Loucy (cell line): ENCODE measurements around the gene FOXK1.

Source experiments
- H2AFZ ChIP-seq: fragments of 200-600 bp; sonication (generic); 2 replicates; pipeline ENCODE4 v1.6.0; 2016; ENCODE audit warnings: antibody characterized with exemption, mild to moderate bottlenecking, low read length, moderate library complexity
- H3F3A ChIP-seq: fragments of 200-600 bp; 2 replicates; pipeline ENCODE4 v1.6.0; 2016; ENCODE audit warnings: antibody characterized with exemption, low read depth, mild to moderate bottlenecking
- H3K27me3 ChIP-seq: fragments of 200-600 bp; sonication (generic); 2 replicates; pipeline ENCODE4 v1.6.1; 2014; ENCODE audit warnings: low read length, mild to moderate bottlenecking; ENCODE audit not compliant: insufficient read depth, poor library complexity, severe bottlenecking
- H3K36me3 ChIP-seq: fragments of 200-600 bp; sonication (generic); 2 replicates; pipeline ENCODE4 v1.6.1; 2016; ENCODE audit warnings: low read length; ENCODE audit not compliant: insufficient read depth
- H3K4me1 ChIP-seq: fragments of 200-600 bp; sonication (generic); 2 replicates; pipeline ENCODE4 v1.5.1; 2014; ENCODE audit warnings: low read length, mild to moderate bottlenecking; ENCODE audit not compliant: insufficient read depth, poor library complexity, severe bottlenecking
- H3K4me2 ChIP-seq: fragments of 200-600 bp; sonication (generic); 2 replicates; pipeline ENCODE4 v1.6.0; 2014; ENCODE audit warnings: antibody characterized with exemption, low read length, low read depth, mild to moderate bottlenecking; ENCODE audit not compliant: poor library complexity, severe bottlenecking
- H3K4me3 ChIP-seq: fragments of 200-600 bp; sonication (generic); 2 replicates; pipeline ENCODE4 v1.5.1; 2014; ENCODE audit warnings: low read length, mild to moderate bottlenecking, mixed read lengths; ENCODE audit not compliant: poor library complexity, severe bottlenecking
- H3K79me2 ChIP-seq: fragments of 200-600 bp; sonication (generic); 2 replicates; pipeline ENCODE4 v1.6.1; 2014; ENCODE audit warnings: low read length; ENCODE audit not compliant: insufficient read depth
- H3K9ac ChIP-seq: fragments of 200-600 bp; sonication (generic); 2 replicates; pipeline ENCODE4 v1.6.0; 2014; ENCODE audit warnings: mild to moderate bottlenecking, low read depth, low read length, moderate library complexity; ENCODE audit not compliant: poor library complexity, severe bottlenecking
- H3K9me2 ChIP-seq: fragments of 200-600 bp; sonication (generic); replicated peaks from 2 replicates; pipeline ENCODE4 v1.6.1; 2016; ENCODE audit warnings: low read depth, low read length, mixed read lengths
- H3K9me3 ChIP-seq: fragments of 200-600 bp; sonication (generic); 2 replicates; pipeline ENCODE4 v1.6.1; 2014; ENCODE audit warnings: mild to moderate bottlenecking, antibody characterized with exemption, low read length, low read depth; ENCODE audit not compliant: insufficient read depth
- H4K20me1 ChIP-seq: fragments of 200-600 bp; sonication (generic); 2 replicates; pipeline ENCODE4 v1.6.0; 2014; ENCODE audit warnings: antibody characterized with exemption, low read length, mild to moderate bottlenecking; ENCODE audit not compliant: insufficient read depth, poor library complexity, severe bottlenecking
- CTCF ChIP-seq: fragments of 200-600 bp; sonication (generic); conservative IDR thresholded peaks from 2 replicates; pipeline ENCODE4 v1.5.1; 2014; ENCODE audit warnings: mild to moderate bottlenecking, antibody characterized with exemption, low read length
- EZH2phosphoT487 ChIP-seq: fragments of 200-600 bp; IDR thresholded peaks from 2 replicates; pipeline ENCODE4 v1.6.1; 2018; ENCODE audit warnings: antibody characterized with exemption, mild to moderate bottlenecking, moderate library complexity, borderline replicate concordance

The FOXK1 gene

DNA sequence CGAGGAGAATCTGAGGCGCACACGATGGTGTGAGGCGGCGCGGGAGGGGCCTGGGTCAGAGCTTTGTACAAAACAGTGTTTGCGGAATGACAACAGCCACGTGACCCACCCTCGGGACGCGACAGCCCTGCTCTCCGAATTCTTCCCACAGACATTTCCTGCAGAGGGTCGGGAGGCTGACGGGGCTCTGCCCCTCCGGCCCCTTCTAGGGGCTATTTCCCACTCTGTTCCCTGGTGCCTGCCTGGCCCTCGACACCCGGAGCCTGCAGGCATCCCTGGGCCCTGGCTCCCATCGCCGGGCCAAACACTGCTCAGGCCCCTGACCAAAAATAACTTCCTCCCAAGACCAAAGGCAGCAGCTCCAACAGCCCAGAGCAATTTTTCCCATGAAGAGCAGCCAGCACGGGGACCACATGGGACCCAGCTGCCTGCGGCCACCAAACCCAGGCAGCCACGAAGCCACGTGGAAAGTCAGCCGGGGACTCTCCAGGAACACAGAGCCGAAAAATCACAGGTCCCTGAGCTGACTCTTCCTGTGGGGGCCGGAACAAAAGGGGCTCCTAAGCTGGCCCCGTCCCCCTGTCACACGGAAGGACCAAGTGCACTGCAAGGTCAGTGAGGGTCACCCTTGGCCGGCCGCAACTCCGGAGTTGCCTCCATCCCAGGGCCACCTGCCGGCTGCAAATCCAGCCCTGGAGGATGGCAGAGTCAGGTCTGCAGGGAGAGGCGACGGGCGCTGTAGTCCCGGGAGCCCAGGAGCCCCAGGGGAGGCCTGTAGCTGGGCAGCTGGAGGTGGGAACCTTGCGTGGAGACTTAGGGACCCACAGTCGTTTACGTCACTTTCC lies 137.7 kb downstream of the FOXK1 start:
- Histone ChIP-seq H3K9me3 (no peaks in the 10 kb centered on the region), H3K27me3 (no peaks in the 10 kb centered on the region), H2AFZ (no peak overlapping the region), H3F3A (no peaks in the 10 kb centered on the region), H3K4me2 (no peak overlapping the region), H3K79me2 (no peaks in the 10 kb centered on the region), H3K4me3 (no peak overlapping the region), H3K4me1 (no peaks in the 10 kb centered on the region), H3K9ac (no peak overlapping the region), H3K9me2 (no peaks in the 10 kb centered on the region), H4K20me1 (no peaks in the 10 kb centered on the region), H3K36me3 (no peaks in the 10 kb centered on the region)
- no peak for TF ChIP-seq CTCF
- no peak for TF ChIP-seq EZH2phosphoT487

GRCh38 chr7:4820405-4820966 lies 138.4 kb downstream of the FOXK1 start:
- Histone ChIP-seq H3K79me2 (no peaks in the 10 kb centered on the region), H3K27me3 (no peaks in the 10 kb centered on the region), H3K9me2 (no peaks in the 10 kb centered on the region), H4K20me1 (no peaks in the 10 kb centered on the region), H3K9me3 (no peaks in the 10 kb centered on the region), H3F3A (no peaks in the 10 kb centered on the region), H3K4me2 (no peak overlapping the region), H3K36me3 (no peaks in the 10 kb centered on the region), H3K4me1 (no peaks in the 10 kb centered on the region), H3K9ac (no peak overlapping the region), H2AFZ (no peak overlapping the region), H3K4me3 (no peak overlapping the region)
- TF ChIP-seq EZH2phosphoT487 (no peak), CTCF (no peak)
